Measurements from ENCODE around the gene ZNF865.
A peak's percentile ranks its signal among the peaks of the same experiment; 100 is the strongest.

The ZNF865 gene

DNA sequence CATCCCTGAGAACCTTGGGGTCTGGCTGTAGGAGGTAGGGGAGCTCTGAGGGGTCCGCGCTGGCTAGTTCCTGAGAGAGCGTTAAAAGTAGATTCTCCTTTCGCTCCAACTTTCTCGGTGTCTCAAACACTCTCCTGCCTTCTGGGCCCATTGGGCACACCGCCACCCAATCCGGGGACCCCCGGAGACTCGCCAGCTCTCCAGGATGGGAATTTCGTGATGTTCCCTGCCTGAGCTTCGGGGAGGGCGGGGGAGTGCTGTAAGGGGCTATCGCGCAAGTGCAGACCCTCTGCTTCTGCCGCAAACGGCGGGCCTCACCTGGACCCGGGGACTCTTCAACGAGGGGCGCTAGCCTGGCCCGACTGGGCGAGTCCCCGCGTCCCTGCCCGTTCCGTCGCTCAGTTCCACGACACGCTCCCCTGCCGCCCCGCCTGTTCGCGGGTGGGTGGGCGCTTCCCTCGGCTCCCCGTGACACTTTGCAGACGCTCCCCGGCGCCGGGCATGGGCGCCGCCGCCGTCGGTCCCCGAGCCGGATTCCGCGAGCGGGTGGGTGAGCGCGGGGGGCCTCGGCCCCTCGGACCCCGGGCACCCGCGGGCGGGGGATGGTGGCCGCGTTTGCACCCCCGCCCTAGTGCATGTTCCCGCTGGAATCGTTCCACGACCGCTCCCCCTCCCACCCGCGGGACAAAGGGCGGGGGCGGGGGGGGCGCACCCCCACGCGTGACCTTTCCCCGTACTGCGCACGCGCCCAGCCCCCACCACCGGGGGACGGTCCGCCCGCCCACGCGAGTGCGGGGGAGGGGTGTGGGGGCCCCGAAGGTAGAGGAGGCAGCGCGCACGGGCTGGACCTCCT is 42.5 kb downstream of the ZNF865 start, which contains the start of gene CCDC106:
Gene CCDC106, plus strand, starts transcription at position 481 of the 853 bp plus-strand sequence. CDS start 835 bp downstream, outside the sequence.
- peak; percentile 49 to 54 for DNase-seq

GRCh38 chr19:55648585-55649267 is 43.3 kb downstream of the ZNF865 start:
- no peak for DNase-seq

GRCh38 chr19:55649268-55650125 is 44.0 kb downstream of the ZNF865 start:
- no peak for DNase-seq

- no peak for DNase-seq
These were observed 44.7 kb downstream of the ZNF865 start for GRCh38 chr19:55650126-55650557.

DNA sequence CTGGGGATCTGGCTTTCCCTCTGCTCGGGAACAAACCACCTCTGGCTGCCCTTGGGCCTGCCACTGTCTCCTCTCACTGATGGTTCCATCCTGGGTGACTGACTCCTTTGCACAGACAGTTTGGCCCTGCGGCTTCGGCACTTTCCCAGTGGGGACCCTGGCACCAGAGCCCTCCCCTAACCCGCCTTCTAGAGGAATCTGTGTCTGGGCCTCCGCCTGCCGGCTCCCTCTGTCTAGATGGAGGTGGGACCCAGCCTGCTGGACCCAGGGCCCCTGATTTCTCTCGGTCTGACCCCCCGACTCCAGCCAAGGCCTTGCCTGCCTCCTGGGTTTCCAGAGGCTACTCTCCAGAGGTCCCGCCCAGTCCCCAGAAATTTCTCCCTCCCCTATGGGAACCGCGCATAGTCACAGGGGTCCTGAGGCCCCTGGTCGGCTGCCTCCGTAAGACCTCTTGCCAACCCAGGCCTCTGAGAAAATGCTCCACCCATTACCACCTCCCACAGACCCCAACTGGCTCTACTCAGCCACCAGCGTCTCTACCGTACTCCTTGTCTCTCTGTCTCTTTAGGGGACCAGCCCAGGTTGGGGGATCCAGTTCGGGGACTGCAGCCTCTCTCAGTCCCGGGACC is 45.3 kb downstream of the ZNF865 start:
- DNase-seq: no peak

DNA sequence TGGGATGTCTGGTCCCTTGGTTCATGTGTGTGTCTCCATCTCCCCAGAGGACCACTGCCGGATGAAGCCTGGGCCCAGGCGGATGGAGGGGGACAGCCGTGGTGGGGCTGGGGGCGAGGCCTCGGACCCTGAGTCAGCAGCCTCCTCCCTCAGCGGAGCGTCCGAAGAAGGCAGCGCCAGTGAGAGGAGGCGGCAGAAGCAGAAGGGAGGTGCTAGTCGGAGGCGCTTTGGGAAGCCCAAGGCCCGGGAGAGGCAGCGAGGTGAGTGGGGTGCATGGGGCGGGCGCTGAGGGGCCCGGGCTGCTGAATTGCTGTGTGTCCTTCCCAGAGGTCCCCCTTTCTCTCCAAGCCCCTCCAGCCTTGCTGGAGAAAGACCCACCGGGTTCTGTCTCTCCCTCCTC is 45.8 kb downstream of the ZNF865 start:
- no peak for DNase-seq

- no peak for DNase-seq
These were observed 47.1 kb downstream of the ZNF865 start for GRCh38 chr19:55652311-55653128.

- DNase-seq: peak; percentile 96 to 99
These were observed 48.3 kb downstream of the ZNF865 start for GRCh38 chr19:55653651-55654322.

DNA sequence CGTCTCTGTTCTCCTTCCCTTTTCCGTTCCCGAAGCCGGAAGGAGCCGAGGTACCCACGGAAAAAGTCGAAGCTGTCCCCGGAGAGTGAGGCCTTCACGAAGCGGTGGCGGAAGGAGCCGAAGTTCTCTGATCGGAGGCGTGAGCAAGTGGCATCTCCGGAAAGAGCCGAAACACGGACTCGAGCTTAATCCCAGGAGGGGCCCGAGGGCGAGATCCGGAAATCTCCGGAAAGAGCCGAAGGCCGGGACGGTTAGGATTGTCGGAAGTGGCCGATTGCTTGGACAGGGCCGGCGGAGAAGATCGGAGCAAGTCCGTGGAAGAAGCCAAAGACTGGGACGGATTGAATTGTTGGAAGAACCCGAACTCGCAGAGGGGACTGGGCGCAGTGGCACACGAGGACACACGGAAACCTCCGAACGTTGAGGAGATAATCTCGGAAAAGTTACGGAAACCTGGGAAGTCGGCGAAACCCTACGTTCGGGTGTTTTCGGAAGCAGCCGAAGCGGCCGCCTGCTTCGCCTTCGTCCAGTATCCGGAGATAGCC is 48.9 kb downstream of the ZNF865 start:
- DNase-seq: peak; percentile 99

GRCh38 chr19:55654868-55655647 is 49.6 kb downstream of the ZNF865 start, which contains the start of gene U2AF2:
U2AF2 (plus strand) TSS chr19:55655035; CDS start chr19:55655105, 70 bp downstream.
- peak; percentile 97 for DNase-seq

DNA sequence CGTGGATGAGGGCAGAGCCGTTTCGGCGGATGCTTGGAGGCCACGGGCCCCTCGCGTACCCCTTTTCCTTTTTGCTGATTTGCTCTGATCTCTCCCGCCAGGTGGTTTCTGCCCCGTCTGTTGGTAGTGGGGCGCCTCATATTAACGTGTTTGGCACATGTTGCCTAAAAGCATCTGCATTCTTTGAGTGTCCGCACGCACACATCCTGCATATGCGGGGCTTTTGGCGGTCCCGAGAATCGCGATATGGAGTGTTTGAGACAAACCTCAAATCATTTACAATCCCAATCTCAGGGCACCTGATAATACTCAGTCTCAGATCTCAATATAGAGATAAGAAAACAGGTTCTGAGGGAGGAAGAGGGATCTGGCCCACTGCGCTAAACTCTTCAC is 50.2 kb downstream of the ZNF865 start:
- no peak for DNase-seq

- no peak for DNase-seq
These were observed 51.1 kb downstream of the ZNF865 start for GRCh38 chr19:55656552-55656951.

GRCh38 chr19:55656988-55657747 is 51.7 kb downstream of the ZNF865 start:
- DNase-seq: no peak

- no peak for DNase-seq
These were observed 53.5 kb downstream of the ZNF865 start for GRCh38 chr19:55658846-55659459.

DNA sequence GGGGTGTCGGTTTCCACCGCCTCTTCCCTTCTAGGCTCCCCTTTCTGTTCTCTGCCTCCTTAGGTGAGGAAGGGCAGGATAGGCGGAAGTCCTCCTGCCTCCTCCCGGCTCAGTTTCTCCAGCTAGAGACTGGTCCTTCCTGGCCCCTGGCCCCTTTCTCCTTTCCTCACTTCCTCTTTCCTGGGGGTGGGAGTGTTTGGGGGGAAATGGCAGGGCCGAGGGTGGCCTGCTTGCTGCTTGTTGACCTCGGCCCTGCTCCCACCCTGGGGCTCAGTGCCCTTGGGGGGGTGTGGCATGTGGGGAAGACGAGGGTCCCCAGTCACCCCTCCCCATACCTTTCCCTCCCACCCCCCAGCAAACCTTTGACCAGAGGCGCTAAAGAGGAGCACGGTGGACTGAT is 54.4 kb downstream of the ZNF865 start:
- no peak for DNase-seq

GRCh38 chr19:55660404-55660803 is 55.0 kb downstream of the ZNF865 start:
- DNase-seq: no peak

- no peak for DNase-seq
These were observed 55.5 kb downstream of the ZNF865 start for GRCh38 chr19:55660991-55661390.

GRCh38 chr19:55661826-55662225 is 56.4 kb downstream of the ZNF865 start:
- DNase-seq: no peak
